B cell (primary cell): ENCODE results near the gene KCNQ2. TPM values are rescaled to one million over a fixed set of nuclear protein-coding genes. Genes with fewer than 3 reads are reported as not detected.
A peak's percentile ranks its signal among the peaks of the same experiment; 100 is the strongest.

ENCODE experiments used
- ATAC-seq: fragments of 200-7000 bp; cut with Tn5 transposase; one replicate; pipeline ENCODE4 v1.10.0; 2021; ENCODE audit warnings: low read depth, mild to moderate bottlenecking, moderate number of reproducible peaks, moderate library complexity
- CTCF ChIA-PET: fragments of 350-600 bp; sonication (Branson Sonifier 250); formaldehyde crosslinking; loops from one replicate; lab custom pipeline; 2021; ENCODE audit warnings: antibody characterized with exemption, inconsistent platforms; lab: Charles Lee
- POLR2A ChIA-PET: fragments of 350-600 bp; sonication (Branson Sonifier 250); formaldehyde crosslinking; loops from one replicate; lab custom pipeline; 2021; ENCODE audit warnings: antibody characterized with exemption; lab: Charles Lee
- DNase-seq: peaks from one replicate; pipeline ENCODE4 v3.0.0; 2013
- H2AFZ ChIP-seq: 2 replicates; pipeline ENCODE4 v1.6.1; 2012; ENCODE audit warnings: mild to moderate bottlenecking, low read depth, low read length; ENCODE audit not compliant: insufficient read depth, poor library complexity, severe bottlenecking
- H3K27ac ChIP-seq, 2 donors: 1 replicate in 1 of 2; 2 replicates in 1 of 2; pipeline ENCODE4 v1.5.1; 2012 to 2013; ENCODE audit warnings: low read length in 2 of 2, mild to moderate bottlenecking in 2 of 2, moderate library complexity in 1 of 2
- H3K27me3 ChIP-seq, 4 experiments: fragments of 200-600 bp in 1 of 4; sonication (generic) in 1 of 4; replicated peaks in 1 of 4; 1 replicate in 2 of 4; 2 replicates in 2 of 4; pipeline versions ENCODE4 v1.6.1 to v1.7.0; 2013 to 2016; ENCODE audit warnings: low read length in 3 of 4, mild to moderate bottlenecking in 2 of 4, mixed read lengths in 1 of 4, moderate library complexity in 1 of 4; ENCODE audit not compliant: insufficient read depth in 4 of 4, control insufficient read depth in 3 of 4; ENCODE audit errors: control extremely low read depth in 1 of 4
- H3K36me3 ChIP-seq, 2 experiments: replicated peaks in 1 of 2; 1 replicate in 1 of 2; 2 replicates in 1 of 2; pipeline versions ENCODE4 v1.6.1 to v1.7.1; 2013; ENCODE audit warnings: low read length in 1 of 2; ENCODE audit not compliant: insufficient read depth in 2 of 2, control insufficient read depth in 1 of 2; ENCODE audit errors: control extremely low read depth in 1 of 2, extremely low read depth in 1 of 2
- H3K4me1 ChIP-seq, 2 donors: fragments of 200-600 bp in 1 of 2; sonication (generic) in 1 of 2; 1 replicate in 1 of 2; 2 replicates in 1 of 2; pipeline versions ENCODE4 v1.5.1 to v1.6.1; 2013 to 2017; ENCODE audit warnings: low read length in 2 of 2; ENCODE audit not compliant: control insufficient read depth in 2 of 2, insufficient read depth in 2 of 2
- H3K4me2 ChIP-seq: replicated peaks from 2 replicates; pipeline ENCODE3; 2012; ENCODE audit warnings: mild to moderate bottlenecking, low read depth, low read length; ENCODE audit not compliant: poor library complexity, severe bottlenecking
- H3K4me3 ChIP-seq, 5 experiments: fragments of 200-600 bp in 1 of 5; sonication (generic) in 1 of 5; 1 replicate in 3 of 5; 2 replicates in 2 of 5; pipeline versions ENCODE4 v1.5.1 to v1.7.0; 2011 to 2016; ENCODE audit warnings: low read length in 4 of 5, mild to moderate bottlenecking in 4 of 5, low read depth in 2 of 5, control low read depth in 1 of 5, moderate library complexity in 1 of 5; ENCODE audit not compliant: insufficient read depth in 1 of 5; ENCODE audit errors: control extremely low read depth in 1 of 5, extremely low read depth in 1 of 5
- H3K79me2 ChIP-seq: fragments of 200-600 bp; sonication (generic); one replicate; pipeline ENCODE4 v1.6.0; 2016; ENCODE audit warnings: low read length; ENCODE audit not compliant: control insufficient read depth, insufficient read depth
- H3K9ac ChIP-seq: fragments of 200-600 bp; sonication (generic); 2 replicates; pipeline ENCODE4 v1.6.1; 2017; ENCODE audit warnings: mild to moderate bottlenecking, low read length, moderate library complexity
- H3K9me3 ChIP-seq, 3 donors: one replicate each; pipeline versions ENCODE4 v1.6.1 to v1.7.1; 2013; ENCODE audit warnings: low read length in 2 of 3; ENCODE audit not compliant: control insufficient read depth in 2 of 3, insufficient read depth in 1 of 3; ENCODE audit errors: control extremely low read depth in 1 of 3
- H4K20me1 ChIP-seq: 2 replicates; pipeline ENCODE4 v1.6.0; 2012; ENCODE audit warnings: mild to moderate bottlenecking, low read length; ENCODE audit not compliant: insufficient read depth, control insufficient read depth, poor library complexity, severe bottlenecking
- H3K27ac Mint-ChIP-seq: one replicate; pipeline ENCODE4 v1.8.0; 2021; ENCODE audit warnings: mixed read lengths
- H3K27me3 Mint-ChIP-seq: one replicate; pipeline ENCODE4 v1.8.0; 2021; ENCODE audit warnings: mixed read lengths
- H3K4me1 Mint-ChIP-seq: one replicate; pipeline ENCODE4 v1.8.0; 2021; ENCODE audit warnings: mixed read lengths
- H3K4me3 Mint-ChIP-seq: one replicate; pipeline ENCODE4 v1.8.0; 2021; ENCODE audit warnings: mixed read lengths
- H3K9me3 Mint-ChIP-seq: one replicate; pipeline ENCODE4 v1.8.0; 2022; ENCODE audit warnings: mixed read lengths; ENCODE audit not compliant: insufficient read depth
- EZH2 ChIP-seq: IDR thresholded peaks from 2 replicates; pipeline ENCODE4 v1.6.1; 2012; ENCODE audit warnings: borderline replicate concordance, low read depth, mild to moderate bottlenecking, moderate library complexity, low read length; ENCODE audit not compliant: insufficient read depth, poor library complexity, severe bottlenecking
- WGBS: methylation state at CpG from one replicate; pipeline ENCODE4 v1.1.5; 2013; ENCODE audit warnings: missing lambda C conversion rate; ENCODE audit not compliant: insufficient coverage; 5-methylcytosine and 5-hydroxymethylcytosine counted together
- intact Hi-C: fragments of 100-400 bp; cut with micrococcal nuclease; formaldehyde crosslinking; loops from one replicate; pipeline ENCODE4 v1.10.0; 2022
- polyA plus RNA-seq: library from polyadenylated mRNA; depleted of rRNA; stranded (reverse); fragments of >200 nt; gene quantifications from 2 replicates; pipeline ENCODE4 v1.2.3, GENCODE V29; 2012
- total RNA-seq, 2 donors: library from RNA; stranded (reverse); fragments of 120-200 nt in 1 of 2; gene quantifications; 1 replicate in 1 of 2; 2 replicates in 1 of 2; pipeline versions ENCODE4 v1.2.3 to v1.2.4, GENCODE V29; 2013 to 2022
- TF ChIP-seq, protein P1 (sequence below): fragments of 200-600 bp; IDR thresholded peaks from one replicate; pipeline ENCODE4 v1.8.0; 2022; ENCODE audit warnings: antibody characterized with exemption, mild to moderate bottlenecking

KCNQ2 gene
- total and polyA plus RNA-seq, 2 donors (not counting 1 experiment from before 2014, with no cell fraction given) = 0.12 TPM; not detected in 1

DNA sequence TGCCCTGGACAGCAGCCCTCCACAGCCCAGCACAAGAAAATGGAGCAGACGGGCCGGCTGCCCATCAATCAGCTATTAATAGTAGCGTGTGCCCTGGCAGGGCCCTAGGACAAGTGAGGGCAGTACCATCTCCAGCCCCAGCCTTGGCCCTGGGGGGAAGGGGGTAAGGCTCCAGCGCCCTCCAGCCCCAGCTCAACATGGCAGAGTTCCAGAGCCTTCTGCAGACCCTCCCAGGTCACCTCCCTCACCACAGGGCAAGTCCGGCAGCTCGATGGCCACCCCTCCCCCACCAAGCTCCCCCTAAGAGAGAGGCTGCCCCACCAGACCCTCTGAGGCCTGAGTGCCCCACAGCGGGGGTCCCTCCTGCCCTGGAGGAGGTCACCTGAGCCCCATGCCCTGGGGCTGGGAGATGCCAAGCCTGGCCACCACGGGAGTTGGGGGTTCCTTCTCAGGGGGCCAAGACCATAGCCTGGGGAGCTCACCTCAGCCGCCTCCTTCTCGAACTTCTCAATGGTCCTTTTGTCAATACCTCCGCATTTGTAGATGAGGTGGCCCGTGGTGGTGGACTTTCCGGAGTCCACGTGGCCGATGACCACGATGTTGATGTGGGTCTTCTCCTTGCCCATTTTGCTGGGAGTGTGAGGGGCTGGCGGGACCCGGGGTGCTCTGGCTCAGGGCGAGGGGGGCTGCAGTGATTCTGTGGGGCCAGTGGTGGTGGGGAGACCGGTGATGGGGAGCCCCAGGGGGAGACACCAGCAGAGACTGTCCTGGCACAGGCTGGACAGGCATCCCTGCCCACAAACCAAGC is 24.9 kb upstream of the KCNQ2 start:
- peaks cover 7% of the 10 kb centered on the region for H3K4me1 Mint-ChIP-seq
- intact Hi-C loops = no loop called here
- CTCF ChIA-PET = interaction anchor here (0.6 to 3.3 kb wide), 16 partner anchors 8 to 623 kb away, joined by 3 to 26 read pairs (median 6); partner anchors contain the start of genes HELZ2, PPDPF, PRPF6 and PTK6
- TF ChIP-seq EZH2 = no peak
- TF ChIP-seq, protein P1, sequence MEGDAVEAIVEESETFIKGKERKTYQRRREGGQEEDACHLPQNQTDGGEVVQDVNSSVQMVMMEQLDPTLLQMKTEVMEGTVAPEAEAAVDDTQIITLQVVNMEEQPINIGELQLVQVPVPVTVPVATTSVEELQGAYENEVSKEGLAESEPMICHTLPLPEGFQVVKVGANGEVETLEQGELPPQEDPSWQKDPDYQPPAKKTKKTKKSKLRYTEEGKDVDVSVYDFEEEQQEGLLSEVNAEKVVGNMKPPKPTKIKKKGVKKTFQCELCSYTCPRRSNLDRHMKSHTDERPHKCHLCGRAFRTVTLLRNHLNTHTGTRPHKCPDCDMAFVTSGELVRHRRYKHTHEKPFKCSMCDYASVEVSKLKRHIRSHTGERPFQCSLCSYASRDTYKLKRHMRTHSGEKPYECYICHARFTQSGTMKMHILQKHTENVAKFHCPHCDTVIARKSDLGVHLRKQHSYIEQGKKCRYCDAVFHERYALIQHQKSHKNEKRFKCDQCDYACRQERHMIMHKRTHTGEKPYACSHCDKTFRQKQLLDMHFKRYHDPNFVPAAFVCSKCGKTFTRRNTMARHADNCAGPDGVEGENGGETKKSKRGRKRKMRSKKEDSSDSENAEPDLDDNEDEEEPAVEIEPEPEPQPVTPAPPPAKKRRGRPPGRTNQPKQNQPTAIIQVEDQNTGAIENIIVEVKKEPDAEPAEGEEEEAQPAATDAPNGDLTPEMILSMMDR = no peak
- no peak for DNase-seq
- peaks cover 0 to 13% (median 0%) of the 10 kb centered on the region in 3 donors for H3K9me3 ChIP-seq
- H3K27ac Mint-ChIP-seq = peak overlapping the region; percentile 53
- H3K36me3 ChIP-seq = no peaks in the 10 kb centered on the region
- POLR2A ChIA-PET = interaction anchor here (0.7 to 1.2 kb wide), 3 partner anchors 24 to 476 kb away, joined by 5 to 7 read pairs (median 5); no protein-coding TSS in a partner anchor
- peaks cover 19 to 26% of the 10 kb centered on the region in 2 donors for H3K4me1 ChIP-seq
- no peaks in the 10 kb centered on the region for H3K9me3 Mint-ChIP-seq
- peaks cover 0 to 47% (median 16%) of the 10 kb centered on the region in 4 experiments for H3K27me3 ChIP-seq
- peak overlapping the region; percentile 50 for H3K4me3 Mint-ChIP-seq
- 74% methylated on average over 15 of the region's 20 CpGs for WGBS
- no peaks in the 10 kb centered on the region for H4K20me1 ChIP-seq
- no peak overlapping the region for H3K4me3 ChIP-seq
- no peak for ATAC-seq
- no peak overlapping the region for H3K4me2 ChIP-seq
- H3K9ac ChIP-seq = no peak overlapping the region
- peaks cover 10% of the 10 kb centered on the region for H3K27me3 Mint-ChIP-seq
- no peak overlapping the region for H3K27ac ChIP-seq
- H2AFZ ChIP-seq = no peak overlapping the region
- no peaks in the 10 kb centered on the region for H3K79me2 ChIP-seq
